H1 (cell line): ENCODE data around the gene PFKP. TPM values are rescaled to one million over a fixed set of nuclear protein-coding genes. Genes with fewer than 3 reads are reported as not detected.

Source experiments
- CTCF ChIA-PET: fragments of 300-600 bp; sonication (Branson Sonifier 250); formaldehyde crosslinking; loops from one replicate; lab custom pipeline; 2021; ENCODE audit not compliant: partially characterized antibody; lab: Charles Lee
- POLR2A ChIA-PET: fragments of 300-600 bp; sonication (Branson Sonifier 250); formaldehyde crosslinking; loops from one replicate; lab custom pipeline; 2021; ENCODE audit warnings: inconsistent platforms; ENCODE audit not compliant: partially characterized antibody; lab: Charles Lee
- DNase-seq, 2 experiments: peaks; one replicate each; pipeline versions ENCODE4 v3.0.0 to v3.0.0-alpha.2; 2010 to 2022; ENCODE audit warnings: low spot score in 2 of 2, low read depth in 1 of 2, mixed read lengths in 1 of 2
- FAIRE-seq: peaks from 2 replicates; lab custom pipeline; 2011; peaks lifted over from hg19 to GRCh38; lab: Jason Lieb, UNC
- H2AFZ ChIP-seq: 2 replicates; pipeline ENCODE4 v1.8.1; 2012; ENCODE audit warnings: low read length, inconsistent platforms
- H2AK5ac ChIP-seq: 2 replicates; pipeline ENCODE4 v1.6.1; 2013; ENCODE audit warnings: low read depth, low read length
- H2BK120ac ChIP-seq: replicated peaks from 2 replicates; pipeline ENCODE3; 2013; ENCODE audit warnings: low read depth, low read length, inconsistent platforms
- H2BK12ac ChIP-seq: 2 replicates; pipeline ENCODE4 v1.6.1; 2013; ENCODE audit warnings: low read depth, low read length
- H2BK15ac ChIP-seq: 2 replicates; pipeline ENCODE4 v1.6.1; 2013; ENCODE audit warnings: low read length
- H2BK20ac ChIP-seq: 2 replicates; pipeline ENCODE4 v1.6.1; 2013; ENCODE audit warnings: low read length
- H2BK5ac ChIP-seq: 2 replicates; pipeline ENCODE4 v1.6.1; 2013; ENCODE audit warnings: low read depth, low read length
- H3K14ac ChIP-seq: 2 replicates; pipeline ENCODE4 v1.6.1; 2013; ENCODE audit warnings: inconsistent platforms; ENCODE audit not compliant: insufficient read length
- H3K18ac ChIP-seq: 2 replicates; pipeline ENCODE4 v1.6.1; 2013; ENCODE audit warnings: low read length; ENCODE audit errors: extremely low read depth
- H3K23ac ChIP-seq: 2 replicates; pipeline ENCODE4 v1.6.1; 2013; ENCODE audit warnings: inconsistent platforms; ENCODE audit not compliant: insufficient read length
- H3K23me2 ChIP-seq: 2 replicates; pipeline ENCODE4 v1.6.1; 2013; ENCODE audit warnings: low read depth, low read length
- H3K27ac ChIP-seq: 2 replicates; pipeline ENCODE4 v1.6.1; 2011; ENCODE audit warnings: low read depth, low read length, inconsistent platforms
- H3K27me3 ChIP-seq, 4 experiments: replicated peaks in 1 of 4; 1 replicate in 1 of 4; 2 replicates in 3 of 4; pipeline versions ENCODE4 v1.6.1 to v1.8.1; 2011 to 2013; ENCODE audit warnings: low read length in 3 of 4, mild to moderate bottlenecking in 3 of 4, inconsistent platforms in 2 of 4, mixed read lengths in 2 of 4, moderate library complexity in 1 of 4; ENCODE audit not compliant: control insufficient read depth in 3 of 4, insufficient read depth in 3 of 4; ENCODE audit errors: extremely low read depth in 1 of 4
- H3K36me3 ChIP-seq, 4 experiments: 2 replicates each; pipeline versions ENCODE4 v1.6.1 to v1.8.1; 2011 to 2013; ENCODE audit warnings: mild to moderate bottlenecking in 4 of 4, low read length in 3 of 4, moderate library complexity in 2 of 4, control low read depth in 1 of 4, inconsistent platforms in 1 of 4; ENCODE audit not compliant: insufficient read depth in 4 of 4, control insufficient read depth in 2 of 4
- H3K4ac ChIP-seq: replicated peaks from 2 replicates; pipeline ENCODE3; 2013; ENCODE audit warnings: low read length, low read depth, mixed read lengths, inconsistent platforms; ENCODE audit not compliant: insufficient read length
- H3K4me1 ChIP-seq, 4 experiments: replicated peaks in 1 of 4; 1 replicate in 1 of 4; 2 replicates in 3 of 4; pipeline versions ENCODE4 v1.6.1 to v1.8.1; 2011 to 2013; ENCODE audit warnings: low read length in 3 of 4, inconsistent platforms in 2 of 4, mixed read lengths in 1 of 4; ENCODE audit not compliant: insufficient read depth in 4 of 4, control insufficient read depth in 3 of 4
- H3K4me2 ChIP-seq, 2 experiments: 2 replicates each; pipeline versions ENCODE4 v1.6.1 to v1.8.1; 2011 to 2013; ENCODE audit warnings: low read depth in 2 of 2, low read length in 2 of 2, control low read depth in 1 of 2, inconsistent platforms in 1 of 2, mild to moderate bottlenecking in 1 of 2; ENCODE audit not compliant: insufficient read depth in 1 of 2
- H3K4me3 ChIP-seq, 4 experiments: fragments of 200-600, 300-600 bp in 1 of 4; sonication (generic), shearing (Covaris generic), sonication (Bioruptor Twin) in 1 of 4; 2 replicates each; pipeline versions ENCODE4 v1.5.1 to v1.8.1; 2011 to 2016; ENCODE audit warnings: low read length in 4 of 4, low read depth in 3 of 4, control low read depth in 2 of 4, inconsistent platforms in 2 of 4, mild to moderate bottlenecking in 2 of 4, mixed read lengths in 1 of 4, moderate library complexity in 1 of 4; ENCODE audit not compliant: insufficient read depth in 2 of 4; ENCODE audit errors: extremely low read depth in 1 of 4
- H3K56ac ChIP-seq: replicated peaks from 2 replicates; pipeline ENCODE3; 2013; ENCODE audit warnings: low read depth, mild to moderate bottlenecking, mixed read lengths, low read length, inconsistent platforms; ENCODE audit not compliant: insufficient read length
- H3K79me1 ChIP-seq: 2 replicates; pipeline ENCODE4 v1.6.1; 2013; ENCODE audit warnings: low read depth, low read length, control low read depth
- H3K79me2 ChIP-seq, 2 experiments: 2 replicates each; pipeline versions ENCODE4 v1.6.1 to v1.8.1; 2012 to 2013; ENCODE audit warnings: low read length in 2 of 2, mild to moderate bottlenecking in 2 of 2, inconsistent platforms in 1 of 2; ENCODE audit not compliant: insufficient read depth in 2 of 2, control insufficient read depth in 1 of 2
- H3K9ac ChIP-seq, 4 experiments: replicated peaks in 1 of 4; 1 replicate in 1 of 4; 2 replicates in 3 of 4; pipeline versions ENCODE4 v1.6.1 to v1.8.1; 2011 to 2013; ENCODE audit warnings: low read depth in 3 of 4, low read length in 3 of 4, control low read depth in 2 of 4, mild to moderate bottlenecking in 2 of 4, moderate library complexity in 2 of 4, inconsistent platforms in 1 of 4; ENCODE audit errors: extremely low read depth in 1 of 4
- H3K9me3 ChIP-seq, 2 experiments: 2 replicates each; pipeline versions ENCODE4 v1.6.1 to v1.8.1; 2012 to 2013; ENCODE audit warnings: mild to moderate bottlenecking in 2 of 2, moderate library complexity in 2 of 2, control low read depth in 1 of 2, inconsistent platforms in 1 of 2, low read depth in 1 of 2, low read length in 1 of 2, mixed read lengths in 1 of 2; ENCODE audit not compliant: insufficient read depth in 2 of 2
- H4K20me1 ChIP-seq, 2 experiments: replicated peaks in 1 of 2; 2 replicates each; pipeline versions ENCODE3 to v1.8.1; 2011 to 2013; ENCODE audit warnings: inconsistent platforms in 2 of 2, low read length in 2 of 2, mild to moderate bottlenecking in 1 of 2; ENCODE audit not compliant: insufficient read depth in 2 of 2, control insufficient read depth in 1 of 2
- H4K5ac ChIP-seq: 2 replicates; pipeline ENCODE4 v1.6.1; 2013; ENCODE audit warnings: low read length, low read depth, mixed read lengths, inconsistent platforms; ENCODE audit not compliant: insufficient read length
- H4K8ac ChIP-seq: 2 replicates; pipeline ENCODE4 v1.8.0; 2013; ENCODE audit warnings: mild to moderate bottlenecking, moderate library complexity, low read length, inconsistent platforms; ENCODE audit not compliant: insufficient read depth; ENCODE audit errors: extremely low read depth
- H4K91ac ChIP-seq: replicated peaks from 2 replicates; pipeline ENCODE3; 2013; ENCODE audit warnings: low read length, mixed read lengths, inconsistent platforms; ENCODE audit not compliant: insufficient read length
- BRCA1 ChIP-seq: IDR thresholded peaks from 2 replicates; pipeline ENCODE4 v1.6.1; 2012; ENCODE audit warnings: low read depth, low read length, improper control_type of control experiment
- POU5F1 ChIP-seq: IDR thresholded peaks from 2 replicates; pipeline ENCODE4 v1.6.1; 2011; ENCODE audit warnings: low read depth, mild to moderate bottlenecking, low read length, moderate library complexity
- SP2 ChIP-seq: IDR thresholded peaks from 2 replicates; pipeline ENCODE4 v1.6.1; 2012; ENCODE audit warnings: mild to moderate bottlenecking, low read length, inconsistent platforms
- SP4 ChIP-seq: IDR thresholded peaks from 2 replicates; pipeline ENCODE4 v1.6.1; 2012; ENCODE audit warnings: low read length, inconsistent platforms
- WGBS, 2 experiments: shearing (Covaris generic) in 1 of 2; methylation state at CpG; one replicate each; pipeline versions ENCODE4 v1.1.6 to v1.1.7; 2013 to 2015; ENCODE audit warnings: low lambda C conversion rate in 2 of 2, mixed read lengths in 2 of 2, inconsistent platforms in 1 of 2, low coverage in 1 of 2, missing lambda C conversion rate in 1 of 2; ENCODE audit not compliant: insufficient replicate concordance in 2 of 2, insufficient coverage in 1 of 2, insufficient read length in 1 of 2; ENCODE audit errors: extremely low coverage in 1 of 2, missing lambda C conversion rate in 1 of 2; 5-methylcytosine and 5-hydroxymethylcytosine counted together
- polyA plus RNA-seq, 7 experiments: library from polyadenylated mRNA; depleted of rRNA in 3 of 7; stranded (reverse) in 5 of 7; unstranded in 2 of 7; fragments of >200 nt in 5 of 7; fragments of 200-250 nt in 2 of 7; gene quantifications; 1 replicate in 5 of 7; 2 replicates in 1 of 7; 4 replicates in 1 of 7; pipeline versions ENCODE4 v1.2.1 to v1.2.3, GENCODE V29; 2011 to 2013; ENCODE audit warnings: missing spikeins in 2 of 7, mixed read lengths in 2 of 7
- total RNA-seq: library from RNA; stranded (reverse); fragmentation: NEBNext Ultra II Directional; extraction: Animal tissue kit (Norgen Biotek cat#: 25700); gene quantifications from 2 replicates; pipeline ENCODE4 v1.2.1, GENCODE V29; 2021

PFKP gene
- total and polyA plus RNA-seq, 2 of the 8 experiments (the other 6 are each of a cell fraction or from before 2014, with no cell fraction given): 51.2 to 128 TPM

- Histone ChIP-seq H3K79me2 (no peaks in the 10 kb centered on the region), H3K27me3 (no peaks in the 10 kb centered on the region), H2AK5ac (no peak overlapping the region), H4K8ac (no peak overlapping the region), H3K18ac (no peak overlapping the region), H3K23ac (no peak overlapping the region), H4K91ac (no peak overlapping the region), H2BK20ac (no peak overlapping the region), H4K5ac (no peak overlapping the region), H2BK120ac (no peak overlapping the region), H3K79me1 (no peaks in the 10 kb centered on the region), H3K56ac (no peak overlapping the region), H3K4me3 (no peak overlapping the region), H3K23me2 (no peaks in the 10 kb centered on the region), H2AFZ (no peak overlapping the region), H3K9me3 (no peaks in the 10 kb centered on the region), H2BK12ac (no peak overlapping the region), H3K4me2 (no peak overlapping the region), H4K20me1 (no peaks in the 10 kb centered on the region), H2BK15ac (no peak overlapping the region), H3K9ac (no peak overlapping the region), H3K4me1 (no peaks in the 10 kb centered on the region), H3K36me3 (no peaks in the 10 kb centered on the region), H3K14ac (no peak overlapping the region), H2BK5ac (no peak overlapping the region), H3K27ac (no peak overlapping the region), H3K4ac (no peak overlapping the region)
- ChIA-PET CTCF (interaction anchor here (1.3 kb wide), 1 partner anchor 25 kb away, joined by 3 read pairs; no protein-coding TSS in a partner anchor), POLR2A (no interaction called here)
- TF ChIP-seq SP2: no peak
- TF ChIP-seq SP4: no peak
- no peak for TF ChIP-seq BRCA1
- no peak for TF ChIP-seq POU5F1
- WGBS, 2 experiments: 92% methylated on average over 4 of the region's 4 CpGs; no CpG with 5 or more reads in 1 of the 2 experiments
- FAIRE-seq: no peak
- no peak for DNase-seq
These were observed 49.1 kb upstream of the PFKP start for GRCh38 chr10:3018247-3018646.
